Testis (tissue), 3 donors: ENCODE measurements around the gene UGT1A8. TPM values are rescaled to one million over a fixed set of nuclear protein-coding genes. Genes with fewer than 3 reads are reported as not detected.
A peak's percentile ranks its signal among the peaks of the same experiment; 100 is the strongest.

Experiments used
- DNase-seq: peaks from one replicate; pipeline ENCODE4 v3.0.0-alpha.2; 2019
- H3K27ac ChIP-seq, 2 donors: fragments of 200-600 bp; sonication (generic); one replicate each; pipeline ENCODE4 v1.5.1; 2019
- H3K27me3 ChIP-seq: fragments of 200-600 bp; sonication (generic); one replicate; pipeline ENCODE4 v1.5.1; 2019
- H3K36me3 ChIP-seq: fragments of 200-600 bp; sonication (generic); one replicate; pipeline ENCODE4 v1.5.1; 2017; ENCODE audit warnings: low read depth; ENCODE audit errors: missing control alignments
- H3K4me1 ChIP-seq: fragments of 200-600 bp; sonication (generic); one replicate; pipeline ENCODE4 v1.5.1; 2019
- H3K4me3 ChIP-seq, 2 donors: fragments of 200-600 bp; sonication (generic); one replicate each; pipeline ENCODE4 v1.5.1; 2017 to 2019
- H3K9me3 ChIP-seq: fragments of 200-600 bp; sonication (generic); one replicate; pipeline ENCODE4 v1.5.1; 2017
- POLR2A ChIP-seq: fragments of 450-650 bp; IDR thresholded peaks from one replicate; pipeline ENCODE4 v1.6.1; 2017; ENCODE audit warnings: antibody characterized with exemption, mild to moderate bottlenecking, moderate library complexity
- WGBS, 2 donors: methylation state at CpG; one replicate each; pipeline ENCODE4 v1.1.5; 2018; 5-methylcytosine and 5-hydroxymethylcytosine counted together
- intact Hi-C: fragments of 100-400 bp; cut with DNase I; formaldehyde crosslinking; loops from one replicate; pipeline ENCODE4 v1.15.1; 2023; ENCODE audit warnings: low total_unique reads
- polyA plus RNA-seq: library from polyadenylated mRNA; stranded (reverse); fragments of 350-450 nt; fragmentation: Illumina TruSeq; extraction: RNeasy Lipid Tissue Mini Kit (QIAGEN cat#74804); gene quantifications from one replicate; pipeline ENCODE4 v1.2.3, GENCODE V29; 2014; ENCODE audit warnings: low read depth, low replicate concordance; ENCODE audit not compliant: insufficient read depth
- total RNA-seq, 2 donors: library from RNA; depleted of rRNA; stranded (reverse); fragments of >200 nt; gene quantifications; one replicate each; pipeline ENCODE4 v1.2.3, GENCODE V29; 2016
- TF ChIP-seq, protein P1 (sequence below), 3 experiments: fragments of 450-650 bp in 2 of 3; fragments of 200-600 bp in 1 of 3; sonication (generic) in 1 of 3; IDR thresholded peaks; one replicate each; pipeline ENCODE4 v1.5.1; 2016 to 2019; ENCODE audit warnings: antibody characterized with exemption in 3 of 3, mild to moderate bottlenecking in 2 of 3, moderate library complexity in 1 of 3

Gene UGT1A8
- total and polyA plus RNA-seq, 3 donors from 2014 or later: 0.19 TPM; not detected in 2

DNA sequence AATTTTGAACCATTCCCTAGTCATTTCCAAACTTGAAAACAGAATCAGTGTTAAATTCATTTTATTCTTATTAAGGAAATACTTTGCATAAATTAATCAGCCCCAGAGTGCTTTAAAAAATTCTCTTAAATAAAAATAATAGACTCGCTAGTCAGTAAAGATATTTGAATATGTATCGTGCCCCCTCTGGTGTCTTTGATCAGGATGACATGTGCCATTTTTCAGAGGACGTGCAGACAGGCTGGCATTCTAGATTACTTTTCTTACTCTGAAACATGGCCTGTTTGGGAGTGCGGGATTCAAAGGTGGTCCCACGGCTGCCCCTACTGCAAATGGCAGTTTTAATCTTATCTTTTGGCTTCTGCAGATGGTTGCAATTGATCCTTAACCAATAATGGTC, 155.2 kb downstream of the UGT1A8 start:
- 67 to 77% methylated on average over 5 of the region's 5 CpGs for WGBS, 2 donors
- Histone ChIP-seq H3K27ac (no peak overlapping the region), H3K4me1 (no peaks in the 10 kb centered on the region), H3K27me3 (no peaks in the 10 kb centered on the region), H3K9me3 (no peaks in the 10 kb centered on the region), H3K4me3 (no peak overlapping the region), H3K36me3 (no peaks in the 10 kb centered on the region)
- DNase-seq: no peak
- intact Hi-C loops: no loop called here
- TF ChIP-seq, protein P1, sequence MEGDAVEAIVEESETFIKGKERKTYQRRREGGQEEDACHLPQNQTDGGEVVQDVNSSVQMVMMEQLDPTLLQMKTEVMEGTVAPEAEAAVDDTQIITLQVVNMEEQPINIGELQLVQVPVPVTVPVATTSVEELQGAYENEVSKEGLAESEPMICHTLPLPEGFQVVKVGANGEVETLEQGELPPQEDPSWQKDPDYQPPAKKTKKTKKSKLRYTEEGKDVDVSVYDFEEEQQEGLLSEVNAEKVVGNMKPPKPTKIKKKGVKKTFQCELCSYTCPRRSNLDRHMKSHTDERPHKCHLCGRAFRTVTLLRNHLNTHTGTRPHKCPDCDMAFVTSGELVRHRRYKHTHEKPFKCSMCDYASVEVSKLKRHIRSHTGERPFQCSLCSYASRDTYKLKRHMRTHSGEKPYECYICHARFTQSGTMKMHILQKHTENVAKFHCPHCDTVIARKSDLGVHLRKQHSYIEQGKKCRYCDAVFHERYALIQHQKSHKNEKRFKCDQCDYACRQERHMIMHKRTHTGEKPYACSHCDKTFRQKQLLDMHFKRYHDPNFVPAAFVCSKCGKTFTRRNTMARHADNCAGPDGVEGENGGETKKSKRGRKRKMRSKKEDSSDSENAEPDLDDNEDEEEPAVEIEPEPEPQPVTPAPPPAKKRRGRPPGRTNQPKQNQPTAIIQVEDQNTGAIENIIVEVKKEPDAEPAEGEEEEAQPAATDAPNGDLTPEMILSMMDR (IDR thresholded peaks at IDR 0.05): no peak
- TF ChIP-seq POLR2A: no peak

DNA sequence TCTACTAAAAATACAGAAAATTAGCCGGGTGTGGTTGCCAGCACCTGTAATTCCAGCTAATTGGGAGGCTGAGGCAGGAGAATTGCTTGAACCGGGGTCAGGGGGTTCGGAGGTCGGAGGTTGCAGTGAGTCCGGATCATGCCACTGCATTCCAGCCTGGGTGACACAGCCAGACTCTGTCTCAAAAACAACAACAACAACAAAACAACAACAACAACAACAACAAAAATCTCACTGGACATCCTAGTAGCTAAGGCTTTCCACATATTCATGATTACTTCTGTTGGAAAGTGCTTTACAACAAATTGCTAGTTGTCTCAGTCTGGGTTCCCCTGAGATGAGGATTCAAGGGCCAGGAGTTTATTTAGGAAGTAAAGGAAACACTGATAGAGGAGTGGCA, 156.4 kb downstream of the UGT1A8 start:
- no peak for TF ChIP-seq POLR2A
- TF ChIP-seq, protein P1 (IDR thresholded peaks at IDR 0.05): no peak
- 79 to 96% methylated on average over 5 of the region's 5 CpGs for WGBS, 2 donors
- no peaks in the 10 kb centered on the region for H3K27me3 ChIP-seq
- H3K9me3 ChIP-seq: no peaks in the 10 kb centered on the region
- H3K36me3 ChIP-seq: no peaks in the 10 kb centered on the region
- DNase-seq: no peak
- intact Hi-C loops: no loop called here
- no peaks in the 10 kb centered on the region for H3K4me1 ChIP-seq
- no peak overlapping the region for H3K27ac ChIP-seq
- H3K4me3 ChIP-seq: no peak overlapping the region

DNA sequence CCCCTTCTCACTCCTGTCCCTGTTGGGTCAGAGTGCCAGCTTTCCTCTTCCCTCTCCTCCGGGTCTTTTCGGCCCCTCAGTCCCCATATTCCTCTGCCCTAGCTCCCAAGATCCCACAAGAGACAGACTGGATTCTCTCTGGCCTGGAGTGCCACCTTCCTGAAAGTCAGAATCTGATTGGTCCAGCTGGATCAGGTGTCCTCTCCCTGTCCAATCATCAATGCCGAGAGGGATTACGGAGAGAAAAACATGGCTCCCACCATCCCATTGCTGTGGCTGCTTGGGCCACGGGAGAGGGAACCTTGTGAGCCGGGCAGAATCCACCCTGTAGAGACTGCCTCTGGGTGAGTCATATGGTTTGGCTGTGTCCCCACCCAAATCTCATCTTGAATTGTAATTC, 158.0 kb downstream of the UGT1A8 start:
- no peak overlapping the region for H3K27ac ChIP-seq
- no peaks in the 10 kb centered on the region for H3K36me3 ChIP-seq
- H3K4me3 ChIP-seq: no peak overlapping the region
- H3K9me3 ChIP-seq: no peaks in the 10 kb centered on the region
- no peak for TF ChIP-seq POLR2A
- TF ChIP-seq, protein P1 (IDR thresholded peaks at IDR 0.05): no peak
- WGBS, 2 donors: 58 to 78% methylated on average over 2 to 6 of the region's 6 CpGs
- intact Hi-C loops: no loop called here
- peak; percentile 58 for DNase-seq
- no peaks in the 10 kb centered on the region for H3K4me1 ChIP-seq
- no peaks in the 10 kb centered on the region for H3K27me3 ChIP-seq

DNA sequence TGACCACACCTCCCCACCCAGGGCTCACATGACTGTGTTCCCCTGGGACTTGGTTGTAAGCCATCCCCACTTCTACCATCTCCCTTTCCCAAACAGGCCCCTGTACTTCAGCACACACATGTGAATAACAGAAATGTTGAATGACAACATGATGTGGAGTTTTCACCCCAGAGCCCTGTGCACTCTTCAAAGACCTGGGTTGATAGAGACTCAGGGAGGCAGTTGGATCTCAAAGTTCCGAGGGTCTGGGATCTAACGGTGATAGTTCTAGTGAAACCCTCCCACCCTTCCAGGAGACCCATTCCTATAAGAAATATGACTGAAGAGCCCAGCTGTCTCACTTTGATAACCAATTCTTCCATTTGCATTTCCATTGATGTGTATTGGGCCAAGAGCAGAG, 160.6 kb downstream of the UGT1A8 start, which contains the start of gene MROH2A:
Gene MROH2A, plus strand, starts transcription at position 301 of the 400 bp plus-strand sequence. CDS start 1,029 bp downstream, outside the sequence.
- H3K36me3 ChIP-seq: no peaks in the 10 kb centered on the region
- DNase-seq: no peak
- WGBS, 2 donors: 81 to 84% methylated on average over 2 of the region's 2 CpGs

DNA sequence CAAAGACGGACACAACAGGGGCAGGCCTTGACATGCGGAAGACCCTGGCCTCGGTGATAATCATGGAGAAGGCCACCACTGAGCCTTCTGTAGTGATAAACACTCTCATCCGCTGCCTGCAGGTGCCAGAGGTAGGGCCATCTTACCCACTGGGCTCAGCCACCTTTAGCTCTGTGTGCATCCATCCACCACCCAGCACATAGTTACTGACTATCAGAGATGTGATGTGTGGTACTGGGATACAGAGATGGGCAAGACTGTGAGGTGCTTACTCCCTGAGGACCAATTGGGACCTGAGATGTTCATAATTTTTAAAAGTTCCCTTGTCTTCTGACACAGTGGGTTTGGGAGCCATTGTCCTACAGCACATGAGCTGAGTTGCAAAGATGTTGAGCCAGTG, 162.3 kb downstream of the UGT1A8 start:
- no peak for DNase-seq
- TF ChIP-seq, protein P1 (IDR thresholded peaks at IDR 0.05): no peak
- TF ChIP-seq POLR2A: no peak
- Histone ChIP-seq H3K27me3 (no peaks in the 10 kb centered on the region), H3K36me3 (no peaks in the 10 kb centered on the region), H3K9me3 (no peaks in the 10 kb centered on the region), H3K27ac (no peak overlapping the region), H3K4me1 (no peaks in the 10 kb centered on the region), H3K4me3 (no peak overlapping the region)
- 90 to 94% methylated on average over 4 of the region's 4 CpGs for WGBS, 2 donors
- intact Hi-C loops: no loop called here

More for the DNA sequence above, 160.6 kb downstream of the UGT1A8 start, which contains the start of gene MROH2A:
- no peak for TF ChIP-seq POLR2A
- TF ChIP-seq, protein P1 (IDR thresholded peaks at IDR 0.05): no peak
- Histone ChIP-seq H3K4me3 (no peak within 1 kb of the TSS), H3K4me1 (no peaks in the 10 kb centered on the region), H3K27ac (no peak within 1 kb of the TSS), H3K27me3 (no peaks in the 10 kb centered on the region), H3K9me3 (no peaks in the 10 kb centered on the region)
- intact Hi-C loops: no loop called here
